Activated naive CD4-positive, alpha-beta T cell treated with anti-CD3 and anti-CD28 coated beads, Interleukin-2, amount 50 U/mL, for 24 hours (primary cell): Measurements from ENCODE around the gene MYH9.
A peak's percentile ranks its signal among the peaks of the same experiment; 100 is the strongest.
"Not testable (repeated sequence)": the region's sequence is repeated elsewhere in the genome, so short reads cannot be mapped to it uniquely, and the experiment has no call there.

Experiments used
- H3K27ac Mint-ChIP-seq: one replicate; pipeline ENCODE4 v1.8.0; 2021; ENCODE audit warnings: mild to moderate bottlenecking, mixed read lengths
- H3K27me3 Mint-ChIP-seq: one replicate; pipeline ENCODE4 v1.8.0; 2021; ENCODE audit warnings: mixed read lengths
- H3K36me3 Mint-ChIP-seq: one replicate; pipeline ENCODE4 v1.8.0; 2021; ENCODE audit warnings: mixed read lengths
- H3K4me1 Mint-ChIP-seq: one replicate; pipeline ENCODE4 v1.8.0; 2021; ENCODE audit warnings: mixed read lengths
- H3K4me3 Mint-ChIP-seq: one replicate; pipeline ENCODE4 v1.8.0; 2021; ENCODE audit warnings: mild to moderate bottlenecking, mixed read lengths
- H3K9me3 Mint-ChIP-seq: one replicate; pipeline ENCODE4 v1.8.0; 2021; ENCODE audit warnings: mixed read lengths

MYH9 gene

GRCh38 chr22:36263216-36263673 is 124.5 kb downstream of the MYH9 start:
- H3K9me3 Mint-ChIP-seq, H3K27ac Mint-ChIP-seq, H3K27me3 Mint-ChIP-seq, H3K4me3 Mint-ChIP-seq: not testable (repeated sequence)
- H3K36me3 Mint-ChIP-seq, result peaks cover 14% of the 10 kb centered on the region
- peaks cover 11% of the 10 kb centered on the region for H3K4me1 Mint-ChIP-seq

- peaks cover 16% of the 10 kb centered on the region for H3K36me3 Mint-ChIP-seq
- H3K4me3 Mint-ChIP-seq, H3K27me3 Mint-ChIP-seq, H3K9me3 Mint-ChIP-seq: not testable (repeated sequence)
- peak overlapping the region; percentile 39 for H3K27ac Mint-ChIP-seq
- H3K4me1 Mint-ChIP-seq, result peaks cover 18% of the 10 kb centered on the region
Measured at GRCh38 chr22:36262307-36262706, 125.5 kb downstream of the MYH9 start.

- H3K27me3 Mint-ChIP-seq, H3K4me3 Mint-ChIP-seq, H3K9me3 Mint-ChIP-seq, H3K27ac Mint-ChIP-seq: not testable (repeated sequence)
- H3K36me3 Mint-ChIP-seq, result peaks cover 13% of the 10 kb centered on the region
- peaks cover 23% of the 10 kb centered on the region for H3K4me1 Mint-ChIP-seq
Measured at GRCh38 chr22:36261675-36262074, 126.1 kb downstream of the MYH9 start.

- Mint-ChIP-seq H3K27me3 (no peaks in the 10 kb centered on the region), H3K27ac (peak overlapping the region; percentile 55), H3K4me3 (no peak overlapping the region), H3K9me3 (no peaks in the 10 kb centered on the region), H3K36me3 (peaks cover 10% of the 10 kb centered on the region), H3K4me1 (peaks cover 38% of the 10 kb centered on the region)
Measured at GRCh38 chr22:36259615-36260300, 128.0 kb downstream of the MYH9 start.

GRCh38 chr22:36258701-36259614 is 128.8 kb downstream of the MYH9 start:
- H3K36me3 Mint-ChIP-seq, result peaks cover 12% of the 10 kb centered on the region
- peak overlapping the region; percentile 55 for H3K27ac Mint-ChIP-seq
- H3K27me3 Mint-ChIP-seq, result no peaks in the 10 kb centered on the region
- peak overlapping the region; percentile 53 for H3K4me3 Mint-ChIP-seq
- peaks cover 46% of the 10 kb centered on the region for H3K4me1 Mint-ChIP-seq
- no peaks in the 10 kb centered on the region for H3K9me3 Mint-ChIP-seq

GRCh38 chr22:36257948-36258670 is 129.7 kb downstream of the MYH9 start:
- Mint-ChIP-seq H3K9me3 (no peaks in the 10 kb centered on the region), H3K27ac (peak overlapping the region; percentile 55), H3K4me3 (peak overlapping the region; percentile 53), H3K4me1 (peaks cover 55% of the 10 kb centered on the region), H3K27me3 (no peaks in the 10 kb centered on the region), H3K36me3 (peaks cover 10% of the 10 kb centered on the region)

- H3K36me3 Mint-ChIP-seq, result peaks cover 9% of the 10 kb centered on the region
Measured at GRCh38 chr22:36257308-36257707, 130.5 kb downstream of the MYH9 start.

GRCh38 chr22:36256478-36256877 is 131.3 kb downstream of the MYH9 start:
- peaks cover 9% of the 10 kb centered on the region for H3K36me3 Mint-ChIP-seq
- H3K4me3 Mint-ChIP-seq, result peak overlapping the region; percentile 49
- H3K27ac Mint-ChIP-seq, result no peak overlapping the region
- no peaks in the 10 kb centered on the region for H3K9me3 Mint-ChIP-seq
- H3K27me3 Mint-ChIP-seq, result no peaks in the 10 kb centered on the region
- peaks cover 63% of the 10 kb centered on the region for H3K4me1 Mint-ChIP-seq

More at GRCh38 chr22:36257308-36257707, 130.5 kb downstream of the MYH9 start:
- Mint-ChIP-seq H3K9me3 (no peaks in the 10 kb centered on the region), H3K4me1 (peaks cover 63% of the 10 kb centered on the region), H3K27me3 (no peaks in the 10 kb centered on the region), H3K27ac (no peak overlapping the region), H3K4me3 (no peak overlapping the region)

GRCh38 chr22:36255572-36255971 is 132.2 kb downstream of the MYH9 start:
- Mint-ChIP-seq H3K27ac (peak overlapping the region; percentile 82), H3K4me1 (peaks cover 63% of the 10 kb centered on the region), H3K4me3 (peak overlapping the region; percentile 49)
- H3K9me3 Mint-ChIP-seq, H3K36me3 Mint-ChIP-seq, H3K27me3 Mint-ChIP-seq: not testable (repeated sequence)

GRCh38 chr22:36253523-36254490 is 134.0 kb downstream of the MYH9 start:
- H3K9me3 Mint-ChIP-seq, result no peaks in the 10 kb centered on the region
- peaks cover 57% of the 10 kb centered on the region for H3K4me1 Mint-ChIP-seq
- H3K4me3 Mint-ChIP-seq, result peak overlapping the region; percentile 95
- H3K27ac Mint-ChIP-seq, result peak overlapping the region; percentile 96
- H3K36me3 Mint-ChIP-seq, result peaks cover 9% of the 10 kb centered on the region
- H3K27me3 Mint-ChIP-seq, result no peaks in the 10 kb centered on the region

GRCh38 chr22:36252754-36253522 is 134.8 kb downstream of the MYH9 start, which contains the start of gene APOL1:
APOL1 (plus strand) TSS chr22:36253133; CDS start chr22:36254956, 1,823 bp downstream.
- H3K36me3 Mint-ChIP-seq, result peaks cover 7% of the 10 kb centered on the region
- H3K27ac Mint-ChIP-seq, result peak within 1 kb of the TSS; percentile 96
- H3K9me3 Mint-ChIP-seq, result no peaks in the 10 kb centered on the region
- H3K27me3 Mint-ChIP-seq, result no peaks in the 10 kb centered on the region
- peak within 1 kb of the TSS; percentile 95 for H3K4me3 Mint-ChIP-seq
- H3K4me1 Mint-ChIP-seq, result peaks cover 48% of the 10 kb centered on the region

- Mint-ChIP-seq H3K4me1 (peaks cover 45% of the 10 kb centered on the region), H3K27ac (peak overlapping the region; percentile 96), H3K4me3 (peak overlapping the region; percentile 95)
- H3K27me3 Mint-ChIP-seq, H3K36me3 Mint-ChIP-seq, H3K9me3 Mint-ChIP-seq: not testable (repeated sequence)
Measured at GRCh38 chr22:36251979-36252608, 135.7 kb downstream of the MYH9 start.

GRCh38 chr22:36250292-36250960 is 137.3 kb downstream of the MYH9 start:
- H3K4me3 Mint-ChIP-seq, H3K27me3 Mint-ChIP-seq, H3K27ac Mint-ChIP-seq, H3K9me3 Mint-ChIP-seq, H3K36me3 Mint-ChIP-seq: not testable (repeated sequence)
- peaks cover 29% of the 10 kb centered on the region for H3K4me1 Mint-ChIP-seq
